Measurements from ENCODE around the gene CDCA5.

CDCA5 gene

DNA sequence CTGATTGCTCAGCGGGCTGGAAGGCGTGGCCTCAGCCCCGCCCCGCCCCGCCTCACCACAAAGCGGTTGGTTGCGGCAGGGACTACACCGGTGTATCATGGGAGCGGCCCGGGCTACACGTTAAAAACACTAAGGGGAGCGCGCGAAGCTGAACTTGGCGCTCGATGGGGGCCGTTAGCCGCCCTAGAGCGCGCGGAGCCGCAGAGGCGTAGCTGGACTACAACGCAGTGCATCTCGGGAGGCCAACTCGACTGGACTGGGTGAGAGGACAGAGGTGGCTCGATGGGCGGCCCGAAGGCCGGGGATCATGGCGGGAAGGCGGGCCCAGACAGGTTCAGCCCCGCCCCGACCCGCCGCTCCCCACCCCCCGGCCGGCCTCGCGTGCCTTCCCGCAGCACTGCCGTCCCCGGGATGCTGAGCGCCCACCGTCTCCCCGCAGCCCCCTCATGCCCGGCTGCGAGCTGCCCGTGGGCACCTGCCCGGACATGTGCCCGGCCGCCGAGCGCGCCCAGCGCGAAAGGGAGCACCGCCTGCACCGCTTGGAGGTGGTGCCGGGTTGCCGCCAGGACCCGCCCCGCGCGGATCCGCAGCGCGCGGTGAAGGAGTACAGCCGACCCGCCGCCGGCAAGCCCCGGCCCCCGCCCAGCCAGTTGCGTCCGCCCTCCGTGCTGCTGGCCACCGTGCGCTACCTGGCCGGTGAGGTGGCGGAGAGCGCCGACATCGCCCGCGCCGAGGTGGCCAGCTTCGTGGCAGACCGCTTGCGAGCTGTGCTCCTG lies 42.8 kb downstream of the CDCA5 start, which contains the start of gene SAC3D1:
Gene SAC3D1, plus strand, starts transcription at position 364 of the 776 bp plus-strand sequence. Its CDS starts 83 bp downstream, at position 447.
- peak; percentile 96 to 98 for DNase-seq

DNA sequence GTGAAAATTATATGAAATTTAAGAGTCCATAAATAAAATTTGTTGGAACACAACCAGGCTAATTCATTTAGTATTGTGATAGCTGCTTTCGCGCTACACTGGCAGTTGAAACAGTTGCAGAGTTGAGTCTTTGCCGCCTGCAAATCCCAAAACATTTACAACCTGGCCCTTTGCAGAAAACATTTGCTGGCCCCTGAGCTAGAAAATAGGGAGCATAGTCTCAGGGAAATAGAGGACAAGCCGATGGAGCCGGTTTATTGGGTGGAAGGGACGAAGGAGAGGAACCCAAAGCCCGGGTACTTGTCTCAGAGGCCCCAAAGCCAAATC lies 43.4 kb downstream of the CDCA5 start:
- no peak for DNase-seq

DNA sequence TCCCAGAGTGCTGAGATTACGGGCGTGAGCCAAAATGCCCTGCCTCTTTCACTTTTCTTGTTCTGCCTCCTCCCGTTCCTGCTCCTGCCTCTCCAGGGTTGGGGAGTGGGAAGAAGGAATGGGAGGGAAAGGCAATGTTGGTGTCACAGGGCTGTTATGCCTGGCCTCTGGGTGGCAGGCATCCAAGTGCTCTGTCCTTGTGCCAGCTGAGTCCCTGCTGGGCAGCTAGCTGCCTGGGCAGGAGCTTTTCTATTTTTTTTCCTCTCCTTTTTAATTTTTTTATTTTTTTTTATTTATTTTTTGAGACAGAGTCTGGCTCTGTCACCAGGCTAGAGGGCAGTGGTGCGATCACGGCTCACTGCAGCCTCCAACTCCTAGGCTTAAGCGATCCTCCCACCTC lies 46.9 kb downstream of the CDCA5 start:
- no peak for DNase-seq

GRCh38 chr11:65035579-65035978 lies 48.3 kb downstream of the CDCA5 start:
- no peak for DNase-seq

GRCh38 chr11:65034423-65034822 lies 49.4 kb downstream of the CDCA5 start:
- no peak for DNase-seq

DNA sequence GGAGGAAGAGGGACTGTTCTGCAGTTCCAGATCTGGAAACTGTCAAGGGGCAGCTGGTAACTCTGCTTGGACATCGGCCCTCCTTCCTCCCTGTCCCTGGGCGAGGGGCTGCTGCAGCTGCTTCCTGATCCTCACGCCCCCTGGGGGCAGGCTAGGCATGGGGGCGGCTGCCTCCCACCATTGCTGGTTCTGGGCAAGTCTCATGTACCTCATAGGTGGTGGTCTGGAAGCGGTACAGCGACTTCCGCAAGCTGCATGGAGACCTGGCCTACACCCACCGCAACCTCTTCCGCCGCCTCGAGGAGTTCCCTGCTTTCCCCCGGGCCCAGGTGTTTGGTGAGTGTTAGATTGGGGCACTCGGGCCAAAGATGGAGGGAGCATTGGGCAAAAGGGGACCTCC lies 51.6 kb downstream of the CDCA5 start:
- no peak for DNase-seq
